HepG2 (cell line): ENCODE results near the gene PIF1. TPM values are rescaled to one million over a fixed set of nuclear protein-coding genes. Genes with fewer than 3 reads are reported as not detected.

Experiments used
- HIVEP1 ChIP-seq: sonication (generic); formaldehyde crosslinking; IDR thresholded peaks from 2 replicates; pipeline ENCODE4 v1.4.0; 2020; ENCODE audit warnings: mild to moderate bottlenecking, missing genetic modification reagents
- KDM1A ChIP-seq: IDR thresholded peaks from 2 replicates; pipeline ENCODE4 v1.6.1; 2016; ENCODE audit warnings: missing compliant biosample characterization
- REL ChIP-seq: sonication (generic); formaldehyde crosslinking; conservative IDR thresholded peaks from 2 replicates; pipeline ENCODE4 v1.8.0; 2022; ENCODE audit warnings: mild to moderate bottlenecking, missing genetic modification reagents, moderate library complexity
- SOX6 ChIP-seq, 2 experiments: fragments of 450-650 bp in 1 of 2; sonication (generic) in 1 of 2; formaldehyde crosslinking in 1 of 2; IDR thresholded peaks; 2 replicates each; pipeline versions ENCODE4 v1.4.0 to v1.6.1; 2017 to 2020; ENCODE audit warnings: antibody characterized with exemption in 1 of 2, mild to moderate bottlenecking in 1 of 2, missing genetic modification reagents in 1 of 2
- ZNF232 ChIP-seq: sonication (generic); formaldehyde crosslinking; IDR thresholded peaks from 2 replicates; pipeline ENCODE4 v1.4.0; 2020; ENCODE audit warnings: missing genetic modification reagents, borderline replicate concordance
- ZNF34 ChIP-seq: sonication (generic); formaldehyde crosslinking; IDR thresholded peaks from 2 replicates; pipeline ENCODE4 v1.4.0; 2020; ENCODE audit warnings: mild to moderate bottlenecking, missing genetic modification reagents, borderline replicate concordance
- ZNF776 ChIP-seq: sonication (generic); formaldehyde crosslinking; IDR thresholded peaks from 2 replicates; pipeline ENCODE4 v1.4.0; 2020; ENCODE audit warnings: mild to moderate bottlenecking, missing genetic modification reagents
- polyA plus RNA-seq, 8 experiments: library from polyadenylated mRNA; depleted of rRNA in 3 of 8; stranded (reverse) in 7 of 8; unstranded in 1 of 8; fragments of >200 nt; fragmentation: Illumina TruSeq in 4 of 8; extraction: Trizol in 4 of 8; gene quantifications; 2 replicates each; pipeline versions ENCODE4 v1.2.1 to v1.2.3, GENCODE V29; 2011 to 2016; ENCODE audit warnings: low read depth in 4 of 8, missing spikeins in 1 of 8, mixed read lengths in 1 of 8; ENCODE audit not compliant: insufficient read depth in 1 of 8
- total RNA-seq, 5 experiments: library from RNA; depleted of rRNA; stranded (reverse); fragments of >200 nt; fragmentation: Illumina TruSeq; extraction: Trizol; gene quantifications; 2 replicates each; pipeline ENCODE4 v1.2.3, GENCODE V29; 2016; ENCODE audit warnings: low read depth in 1 of 5
- TF ChIP-seq, protein P1 (sequence below): sonication (generic); formaldehyde crosslinking; IDR thresholded peaks from 2 replicates; pipeline ENCODE4 v1.5.1; 2020; ENCODE audit warnings: mild to moderate bottlenecking, missing genetic modification reagents, borderline replicate concordance
- TF ChIP-seq, protein P2 (sequence below): sonication (generic); formaldehyde crosslinking; IDR thresholded peaks from one replicate; pipeline ENCODE4 v1.5.1; 2020; ENCODE audit warnings: mild to moderate bottlenecking, missing genetic modification reagents; ENCODE audit errors: not compliant biosample characterization

Gene PIF1
- total and polyA plus RNA-seq, 2 of the 13 experiments (the other 11 are each of a cell fraction or from before 2014, with no cell fraction given), result 18.5 to 19.7 TPM

DNA sequence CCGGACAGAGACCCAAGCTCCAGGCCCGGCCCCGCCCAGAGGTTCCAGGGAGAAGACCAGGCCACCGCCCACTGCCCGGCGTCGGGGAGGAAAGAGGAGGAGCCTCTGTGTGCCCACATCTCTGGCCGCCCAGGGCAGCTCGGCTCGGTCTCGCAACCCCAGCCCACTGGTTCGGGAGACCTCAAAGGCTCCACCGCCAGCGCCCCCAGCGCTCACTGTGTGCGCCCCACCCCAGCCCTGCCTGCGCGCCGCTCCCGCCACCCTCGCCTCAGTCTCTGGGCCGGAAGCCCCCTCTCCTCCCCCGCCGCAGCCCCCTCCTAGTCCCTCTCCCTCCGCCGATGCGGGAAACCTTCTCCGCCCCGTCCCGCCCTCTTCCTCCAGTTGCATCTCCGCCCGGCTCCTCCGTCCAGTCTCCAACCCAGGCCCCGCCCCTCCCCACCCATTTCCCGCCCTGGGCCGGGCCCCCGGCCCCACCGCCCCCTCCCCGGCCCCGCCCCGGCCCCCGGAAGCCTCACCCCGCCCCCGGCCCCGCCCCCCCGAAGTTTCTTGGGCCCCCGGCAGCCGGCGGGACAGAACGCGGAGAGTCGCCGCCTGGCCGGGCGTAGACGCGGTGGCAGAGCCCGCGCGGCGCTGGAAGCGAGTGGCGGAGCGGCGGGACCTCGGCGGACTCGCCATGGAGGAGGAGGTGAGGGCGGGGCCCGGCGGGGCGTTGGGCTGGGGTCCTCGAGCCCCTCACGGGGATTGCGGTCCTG, 16.1 kb upstream of the PIF1 start, which contains the start of gene PLEKHO2 (continued):
- TF ChIP-seq, protein P1, sequence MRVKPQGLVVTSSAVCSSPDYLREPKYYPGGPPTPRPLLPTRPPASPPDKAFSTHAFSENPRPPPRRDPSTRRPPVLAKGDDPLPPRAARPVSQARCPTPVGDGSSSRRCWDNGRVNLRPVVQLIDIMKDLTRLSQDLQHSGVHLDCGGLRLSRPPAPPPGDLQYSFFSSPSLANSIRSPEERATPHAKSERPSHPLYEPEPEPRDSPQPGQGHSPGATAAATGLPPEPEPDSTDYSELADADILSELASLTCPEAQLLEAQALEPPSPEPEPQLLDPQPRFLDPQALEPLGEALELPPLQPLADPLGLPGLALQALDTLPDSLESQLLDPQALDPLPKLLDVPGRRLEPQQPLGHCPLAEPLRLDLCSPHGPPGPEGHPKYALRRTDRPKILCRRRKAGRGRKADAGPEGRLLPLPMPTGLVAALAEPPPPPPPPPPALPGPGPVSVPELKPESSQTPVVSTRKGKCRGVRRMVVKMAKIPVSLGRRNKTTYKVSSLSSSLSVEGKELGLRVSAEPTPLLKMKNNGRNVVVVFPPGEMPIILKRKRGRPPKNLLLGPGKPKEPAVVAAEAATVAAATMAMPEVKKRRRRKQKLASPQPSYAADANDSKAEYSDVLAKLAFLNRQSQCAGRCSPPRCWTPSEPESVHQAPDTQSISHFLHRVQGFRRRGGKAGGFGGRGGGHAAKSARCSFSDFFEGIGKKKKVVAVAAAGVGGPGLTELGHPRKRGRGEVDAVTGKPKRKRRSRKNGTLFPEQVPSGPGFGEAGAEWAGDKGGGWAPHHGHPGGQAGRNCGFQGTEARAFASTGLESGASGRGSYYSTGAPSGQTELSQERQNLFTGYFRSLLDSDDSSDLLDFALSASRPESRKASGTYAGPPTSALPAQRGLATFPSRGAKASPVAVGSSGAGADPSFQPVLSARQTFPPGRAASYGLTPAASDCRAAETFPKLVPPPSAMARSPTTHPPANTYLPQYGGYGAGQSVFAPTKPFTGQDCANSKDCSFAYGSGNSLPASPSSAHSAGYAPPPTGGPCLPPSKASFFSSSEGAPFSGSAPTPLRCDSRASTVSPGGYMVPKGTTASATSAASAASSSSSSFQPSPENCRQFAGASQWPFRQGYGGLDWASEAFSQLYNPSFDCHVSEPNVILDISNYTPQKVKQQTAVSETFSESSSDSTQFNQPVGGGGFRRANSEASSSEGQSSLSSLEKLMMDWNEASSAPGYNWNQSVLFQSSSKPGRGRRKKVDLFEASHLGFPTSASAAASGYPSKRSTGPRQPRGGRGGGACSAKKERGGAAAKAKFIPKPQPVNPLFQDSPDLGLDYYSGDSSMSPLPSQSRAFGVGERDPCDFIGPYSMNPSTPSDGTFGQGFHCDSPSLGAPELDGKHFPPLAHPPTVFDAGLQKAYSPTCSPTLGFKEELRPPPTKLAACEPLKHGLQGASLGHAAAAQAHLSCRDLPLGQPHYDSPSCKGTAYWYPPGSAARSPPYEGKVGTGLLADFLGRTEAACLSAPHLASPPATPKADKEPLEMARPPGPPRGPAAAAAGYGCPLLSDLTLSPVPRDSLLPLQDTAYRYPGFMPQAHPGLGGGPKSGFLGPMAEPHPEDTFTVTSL (CRISPR knock-in tag), result no peak
- TF ChIP-seq HIVEP1 (no peak), ZNF776 (CRISPR knock-in tag) (no peak), KDM1A (CRISPR knock-in tag) (no peak), SOX6 (IDR thresholded peaks at IDR 0.05) (no peak), SOX6 (CRISPR knock-in tag; IDR thresholded peaks at IDR 0.05) (peak; percentile 55), ZNF232 (CRISPR knock-in tag) (no peak), ZNF34 (CRISPR knock-in tag) (no peak), REL (no peak)
- TF ChIP-seq, protein P2, sequence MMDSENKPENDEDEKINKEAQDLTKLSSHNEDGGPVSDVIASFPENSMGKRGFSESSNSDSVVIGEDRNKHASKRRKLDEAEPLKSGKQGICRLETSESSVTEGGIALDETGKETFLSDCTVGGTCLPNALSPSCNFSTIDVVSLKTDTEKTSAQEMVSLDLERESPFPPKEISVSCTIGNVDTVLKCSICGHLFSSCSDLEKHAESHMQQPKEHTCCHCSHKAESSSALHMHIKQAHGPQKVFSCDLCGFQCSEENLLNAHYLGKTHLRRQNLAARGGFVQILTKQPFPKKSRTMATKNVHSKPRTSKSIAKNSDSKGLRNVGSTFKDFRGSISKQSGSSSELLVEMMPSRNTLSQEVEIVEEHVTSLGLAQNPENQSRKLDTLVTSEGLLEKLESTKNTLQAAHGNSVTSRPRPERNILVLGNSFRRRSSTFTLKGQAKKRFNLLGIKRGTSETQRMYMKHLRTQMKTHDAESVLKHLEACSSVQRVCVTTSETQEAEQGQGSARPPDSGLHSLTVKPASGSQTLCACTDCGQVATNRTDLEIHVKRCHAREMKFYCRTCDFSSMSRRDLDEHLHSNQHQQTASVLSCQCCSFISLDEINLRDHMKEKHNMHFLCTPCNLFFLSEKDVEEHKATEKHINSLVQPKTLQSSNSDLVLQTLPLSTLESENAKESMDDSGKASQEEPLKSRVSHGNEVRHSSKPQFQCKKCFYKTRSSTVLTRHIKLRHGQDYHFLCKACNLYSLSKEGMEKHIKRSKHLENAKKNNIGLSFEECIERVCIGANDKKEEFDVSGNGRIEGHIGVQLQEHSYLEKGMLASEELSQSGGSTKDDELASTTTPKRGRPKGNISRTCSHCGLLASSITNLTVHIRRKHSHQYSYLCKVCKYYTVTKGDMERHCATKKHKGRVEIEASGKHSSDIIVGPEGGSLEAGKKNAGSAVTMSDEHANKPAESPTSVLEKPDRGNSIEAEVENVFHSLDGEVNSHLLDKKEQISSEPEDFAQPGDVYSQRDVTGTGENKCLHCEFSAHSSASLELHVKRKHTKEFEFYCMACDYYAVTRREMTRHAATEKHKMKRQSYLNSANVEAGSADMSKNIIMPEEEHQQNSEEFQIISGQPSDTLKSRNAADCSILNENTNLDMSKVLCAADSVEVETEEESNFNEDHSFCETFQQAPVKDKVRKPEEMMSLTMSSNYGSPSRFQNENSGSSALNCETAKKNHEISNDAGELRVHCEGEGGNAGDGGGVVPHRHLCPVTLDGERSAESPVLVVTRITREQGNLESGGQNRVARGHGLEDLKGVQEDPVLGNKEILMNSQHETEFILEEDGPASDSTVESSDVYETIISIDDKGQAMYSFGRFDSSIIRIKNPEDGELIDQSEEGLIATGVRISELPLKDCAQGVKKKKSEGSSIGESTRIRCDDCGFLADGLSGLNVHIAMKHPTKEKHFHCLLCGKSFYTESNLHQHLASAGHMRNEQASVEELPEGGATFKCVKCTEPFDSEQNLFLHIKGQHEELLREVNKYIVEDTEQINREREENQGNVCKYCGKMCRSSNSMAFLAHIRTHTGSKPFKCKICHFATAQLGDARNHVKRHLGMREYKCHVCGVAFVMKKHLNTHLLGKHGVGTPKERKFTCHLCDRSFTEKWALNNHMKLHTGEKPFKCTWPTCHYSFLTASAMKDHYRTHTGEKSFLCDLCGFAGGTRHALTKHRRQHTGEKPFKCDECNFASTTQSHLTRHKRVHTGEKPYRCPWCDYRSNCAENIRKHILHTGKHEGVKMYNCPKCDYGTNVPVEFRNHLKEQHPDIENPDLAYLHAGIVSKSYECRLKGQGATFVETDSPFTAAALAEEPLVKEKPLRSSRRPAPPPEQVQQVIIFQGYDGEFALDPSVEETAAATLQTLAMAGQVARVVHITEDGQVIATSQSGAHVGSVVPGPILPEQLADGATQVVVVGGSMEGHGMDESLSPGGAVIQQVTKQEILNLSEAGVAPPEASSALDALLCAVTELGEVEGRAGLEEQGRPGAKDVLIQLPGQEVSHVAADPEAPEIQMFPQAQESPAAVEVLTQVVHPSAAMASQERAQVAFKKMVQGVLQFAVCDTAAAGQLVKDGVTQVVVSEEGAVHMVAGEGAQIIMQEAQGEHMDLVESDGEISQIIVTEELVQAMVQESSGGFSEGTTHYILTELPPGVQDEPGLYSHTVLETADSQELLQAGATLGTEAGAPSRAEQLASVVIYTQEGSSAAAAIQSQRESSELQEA (CRISPR knock-in tag), result no peak
